HG03060 (cell line): ENCODE results near the gene MNT.

Experiments
- ATAC-seq: cut with Tn5 transposase; IDR thresholded peaks from one replicate; pipeline ENCODE4 v1.9.1; 2021; ENCODE audit warnings: low read depth, moderate number of reproducible peaks; ENCODE audit not compliant: unreplicated experiment

MNT gene

GRCh38 chr17:2418572-2418971 is 17.7 kb upstream of the MNT start:
- no peak for ATAC-seq

- ATAC-seq = no peak
Measured at GRCh38 chr17:2416010-2416734, 15.3 kb upstream of the MNT start.

- no peak for ATAC-seq
Measured at GRCh38 chr17:2415081-2415480, 14.2 kb upstream of the MNT start.

DNA sequence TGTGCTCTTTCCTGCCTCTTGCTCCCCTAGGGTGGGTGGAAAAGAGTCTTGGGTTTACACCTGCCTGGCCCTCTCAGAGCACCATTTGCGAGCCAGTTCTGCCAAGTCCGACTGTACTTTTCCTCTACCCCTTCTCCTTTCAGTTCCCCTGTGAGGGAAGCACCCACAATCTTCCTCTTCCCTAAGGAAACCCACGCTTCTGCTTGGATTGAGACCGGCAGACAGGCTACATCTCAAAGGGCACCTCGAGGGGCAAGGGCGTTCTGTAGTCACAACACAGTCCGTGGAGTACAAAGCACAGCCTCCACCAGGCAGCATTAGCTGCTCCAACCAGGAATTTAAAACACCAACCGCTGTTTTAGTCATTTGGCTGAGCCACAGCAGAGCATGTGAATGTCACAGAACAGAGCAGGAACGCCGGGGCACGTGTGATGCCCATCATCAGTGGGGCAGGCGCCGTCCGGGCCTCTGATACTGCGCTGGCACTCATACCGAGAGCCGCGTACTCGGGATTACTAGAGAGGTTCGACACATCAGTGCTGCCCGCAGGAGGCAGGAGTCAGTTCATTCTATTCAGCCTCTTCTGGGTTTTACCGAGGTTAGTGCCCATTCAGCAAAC is 13.7 kb upstream of the MNT start:
- no peak for ATAC-seq

DNA sequence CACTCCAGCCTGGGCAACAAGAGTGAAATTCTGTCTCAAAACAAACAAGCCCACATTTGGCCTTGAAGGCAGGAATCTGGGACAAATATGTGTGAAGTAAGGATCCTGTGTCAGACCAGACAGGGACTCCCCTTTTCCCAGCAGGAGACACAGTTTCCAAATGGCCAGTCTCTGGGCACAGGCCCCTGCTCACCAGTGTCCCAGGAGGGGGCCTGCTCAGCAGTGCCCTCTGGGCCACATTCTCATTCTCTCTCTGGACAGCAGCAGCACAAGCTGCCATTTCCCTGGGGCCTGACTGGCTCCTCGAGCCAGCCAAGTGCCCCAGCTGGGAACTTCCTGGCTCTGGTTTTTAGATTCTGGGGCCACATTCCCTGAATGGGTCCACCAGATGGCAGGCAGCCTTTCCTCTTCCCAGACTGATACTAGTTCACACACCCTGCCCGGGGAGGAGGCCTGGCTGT is 11.7 kb upstream of the MNT start:
- no peak for ATAC-seq

GRCh38 chr17:2410951-2411350 is 10.1 kb upstream of the MNT start:
- ATAC-seq = no peak

GRCh38 chr17:2406903-2407790 is 6.3 kb upstream of the MNT start:
- ATAC-seq = no peak

- ATAC-seq = no peak
Measured at GRCh38 chr17:2406271-2406902, 5.5 kb upstream of the MNT start.

GRCh38 chr17:2405247-2405926 is 4.5 kb upstream of the MNT start:
- ATAC-seq = no peak

DNA sequence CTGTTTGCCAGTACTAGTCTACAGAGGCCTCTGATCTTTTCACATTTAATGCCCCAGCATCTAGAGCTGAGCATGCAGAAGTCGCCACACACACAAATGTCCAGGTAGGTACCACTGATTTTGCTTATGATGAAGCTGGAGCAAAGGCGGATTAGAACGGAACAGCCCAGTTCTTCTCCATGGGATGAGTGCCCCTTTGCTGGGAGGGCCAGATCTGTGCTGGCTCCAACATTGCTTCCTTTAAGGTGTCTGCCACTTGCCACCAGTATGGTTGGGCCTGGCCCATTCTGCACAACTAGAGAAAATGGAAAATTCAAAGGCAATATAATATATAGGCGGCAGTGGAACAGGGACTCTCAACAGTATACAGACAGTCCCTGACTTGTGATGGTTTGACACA is 2.2 kb upstream of the MNT start:
- no peak for ATAC-seq

DNA sequence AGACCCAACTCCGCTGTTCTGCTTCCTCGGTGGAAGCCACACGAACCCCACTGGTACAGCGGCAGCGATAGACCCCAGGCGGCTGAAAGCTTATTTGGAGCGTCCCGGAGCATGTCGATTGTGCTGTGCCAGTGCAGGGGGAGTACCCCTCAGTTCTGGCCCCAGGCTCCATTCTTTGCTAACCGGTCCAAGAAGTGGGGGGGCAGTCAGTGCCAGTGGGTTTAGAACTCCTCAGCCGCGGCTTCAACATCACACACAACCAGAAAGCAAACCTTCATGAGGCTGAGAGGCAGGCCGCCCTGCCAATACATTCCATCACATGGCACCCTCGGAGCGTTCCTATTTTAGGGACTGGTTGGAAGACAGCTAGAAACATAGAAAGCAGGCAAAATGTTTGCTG is 1.7 kb upstream of the MNT start:
- no peak for ATAC-seq

DNA sequence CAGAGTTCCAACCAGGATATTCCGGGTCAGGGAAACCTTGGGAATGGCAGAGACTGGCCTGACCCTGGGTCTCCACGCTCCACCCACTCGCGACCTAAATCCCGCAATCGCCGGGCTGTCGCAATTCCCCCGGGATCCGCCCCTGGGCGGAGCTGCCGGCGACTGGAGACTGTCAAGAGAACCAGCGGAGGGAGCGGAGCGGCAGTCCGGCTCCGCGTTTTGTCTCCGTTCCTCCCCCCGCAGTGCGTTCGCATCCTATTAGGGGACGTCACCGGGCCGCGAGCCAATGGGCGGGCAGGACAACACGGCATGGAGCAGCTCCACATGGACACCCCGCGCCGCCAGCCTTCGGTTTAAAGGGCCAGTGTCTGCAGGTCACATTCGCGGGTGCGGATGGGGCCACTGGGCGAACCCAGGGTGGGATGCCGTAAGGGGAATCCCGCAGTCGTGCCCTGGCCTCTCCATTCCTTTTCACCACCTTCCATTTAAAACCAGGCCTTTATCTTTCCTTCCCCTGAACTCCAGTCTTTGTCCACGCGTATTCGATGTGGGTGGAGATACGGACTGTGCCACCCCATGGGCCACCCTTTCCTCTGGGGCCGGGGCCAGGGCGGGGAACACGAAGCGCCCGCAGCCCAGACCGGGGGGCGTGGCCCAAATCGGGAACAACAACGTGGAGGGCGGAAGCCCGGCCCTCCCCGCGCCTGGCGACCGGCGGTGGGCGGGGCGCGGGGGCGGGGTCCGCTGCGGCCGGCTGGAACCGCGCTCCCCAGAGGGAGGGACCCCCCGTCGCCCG is 764 bp upstream of the MNT start:
- ATAC-seq = peak; percentile 32

GRCh38 chr17:2400474-2400866 is 390 bp downstream of the MNT start:
- no peak for ATAC-seq

GRCh38 chr17:2399572-2400473 is 1.0 kb downstream of the MNT start:
- ATAC-seq = peak; percentile 26

DNA sequence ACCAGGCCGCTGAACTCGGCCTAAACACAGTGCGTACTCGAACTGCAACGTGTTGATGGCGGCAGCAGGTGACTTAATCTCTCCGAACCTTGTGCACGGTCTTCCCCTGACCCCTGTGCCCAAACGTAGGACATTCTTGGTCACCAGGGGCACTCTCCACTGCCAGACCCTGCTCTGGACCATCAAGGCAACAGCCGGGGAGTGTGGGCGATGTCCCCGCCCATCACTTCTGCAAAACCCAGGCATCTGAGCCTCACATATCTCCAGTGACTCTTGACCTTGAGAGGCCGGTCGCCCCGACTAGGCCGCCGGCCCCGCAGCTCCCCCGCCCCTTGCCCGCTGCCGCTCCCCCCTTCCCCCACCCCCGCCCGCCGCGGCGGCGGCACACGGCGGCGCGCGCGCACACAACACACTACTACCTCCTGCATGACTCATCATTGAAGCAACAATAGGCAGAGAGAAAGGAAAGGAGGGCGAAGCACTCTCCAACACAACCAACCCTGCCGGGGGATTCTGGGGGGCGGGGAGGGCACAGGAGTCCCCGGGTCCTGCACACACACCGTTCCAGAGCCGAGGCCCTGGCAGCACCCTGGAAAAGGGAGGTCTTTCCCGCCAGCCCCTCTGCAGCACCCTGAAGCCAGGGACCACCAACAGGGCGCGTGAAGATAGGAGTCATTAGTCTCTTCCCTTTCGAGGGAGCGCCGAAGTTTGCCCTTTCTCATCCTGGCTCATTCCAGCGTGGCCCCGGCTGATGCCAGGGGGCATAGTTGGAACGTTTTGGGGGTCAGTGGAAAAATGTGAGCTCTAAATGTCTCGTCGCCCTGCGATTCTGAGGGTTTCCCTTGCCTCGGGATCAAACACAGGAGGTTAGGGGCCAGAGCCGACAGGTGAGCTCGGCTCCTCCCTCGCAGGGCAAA is 1.9 kb downstream of the MNT start:
- ATAC-seq = no peak

DNA sequence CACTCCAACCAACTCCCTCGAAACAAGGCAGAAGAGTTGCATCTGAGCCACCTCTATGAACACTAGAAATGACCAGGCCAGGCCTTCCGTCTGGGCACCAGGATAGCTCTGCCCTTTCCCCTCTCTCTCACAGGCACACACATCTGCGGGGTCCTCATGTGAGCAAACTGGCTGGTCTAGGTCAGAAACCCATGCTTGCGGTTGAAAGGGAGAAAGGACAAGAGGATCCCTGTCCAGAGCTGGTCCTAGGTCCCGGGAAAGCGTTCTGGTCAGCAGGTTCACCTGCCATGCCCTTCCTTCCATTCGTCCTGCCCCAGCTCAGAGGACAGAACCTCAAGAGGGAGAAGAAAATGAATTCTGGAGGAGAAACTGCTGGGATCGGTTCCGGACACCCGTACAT is 2.7 kb downstream of the MNT start:
- ATAC-seq = no peak
